Mesenchymal stem cell (in vitro differentiated cells and primary cell): ENCODE data around the gene RPS3A.

Source experiments
- DNase-seq: peaks from one replicate; pipeline ENCODE4 v3.0.0-alpha.2; 2013
- H2AFZ ChIP-seq: one replicate; pipeline ENCODE4 v1.6.1; 2013; ENCODE audit warnings: low read depth, mild to moderate bottlenecking, control low read depth, inconsistent platforms, low read length, moderate library complexity
- H2AK5ac ChIP-seq: 2 replicates; pipeline ENCODE4 v1.6.1; 2013; ENCODE audit warnings: low read length, moderate library complexity, mild to moderate bottlenecking, inconsistent platforms; ENCODE audit not compliant: severe bottlenecking
- H2BK120ac ChIP-seq: one replicate; pipeline ENCODE4 v1.6.1; 2013; ENCODE audit warnings: low read depth, mild to moderate bottlenecking, inconsistent platforms, low read length, moderate library complexity
- H2BK12ac ChIP-seq, 2 experiments: one replicate each; pipeline ENCODE4 v1.6.1; 2013; ENCODE audit warnings: inconsistent platforms in 2 of 2, low read length in 2 of 2, mild to moderate bottlenecking in 2 of 2, moderate library complexity in 2 of 2, control low read depth in 1 of 2
- H2BK15ac ChIP-seq: one replicate; pipeline ENCODE4 v1.6.1; 2013; ENCODE audit warnings: mild to moderate bottlenecking, low read depth, inconsistent platforms; ENCODE audit not compliant: poor library complexity, severe bottlenecking
- H2BK5ac ChIP-seq: 2 replicates; pipeline ENCODE4 v1.6.1; 2013; ENCODE audit warnings: low read depth, mild to moderate bottlenecking, low read length, control low read depth, inconsistent platforms; ENCODE audit not compliant: poor library complexity, severe bottlenecking
- H3K14ac ChIP-seq, 2 experiments: one replicate each; pipeline ENCODE4 v1.6.1; 2013; ENCODE audit warnings: inconsistent platforms in 2 of 2, low read length in 2 of 2, control low read depth in 1 of 2, mild to moderate bottlenecking in 1 of 2, moderate library complexity in 1 of 2
- H3K18ac ChIP-seq, 2 experiments: one replicate each; pipeline ENCODE4 v1.6.1; 2013; ENCODE audit warnings: inconsistent platforms in 2 of 2, low read length in 2 of 2, control low read depth in 1 of 2, low read depth in 1 of 2, mild to moderate bottlenecking in 1 of 2
- H3K23ac ChIP-seq, 2 experiments: one replicate each; pipeline ENCODE4 v1.6.1; 2013; ENCODE audit warnings: inconsistent platforms in 2 of 2, low read length in 2 of 2, mild to moderate bottlenecking in 2 of 2, moderate library complexity in 2 of 2, control low read depth in 1 of 2
- H3K27ac ChIP-seq: 2 replicates; pipeline ENCODE4 v1.5.1; 2013; ENCODE audit warnings: mild to moderate bottlenecking, moderate library complexity, low read length, control low read depth, inconsistent platforms; ENCODE audit not compliant: poor library complexity, severe bottlenecking
- H3K27me3 ChIP-seq, 2 experiments: 2 replicates each; pipeline versions ENCODE4 v1.6.1 to v1.7.0; 2013; ENCODE audit warnings: low read length in 2 of 2, mild to moderate bottlenecking in 2 of 2, moderate library complexity in 2 of 2, control low read depth in 1 of 2, inconsistent platforms in 1 of 2; ENCODE audit not compliant: control insufficient read depth in 1 of 2, insufficient read depth in 1 of 2
- H3K36me3 ChIP-seq, 2 experiments: 2 replicates each; pipeline versions ENCODE4 v1.6.1 to v1.7.0; 2013; ENCODE audit warnings: low read length in 2 of 2, control low read depth in 1 of 2, inconsistent platforms in 1 of 2, low read depth in 1 of 2, mild to moderate bottlenecking in 1 of 2; ENCODE audit not compliant: insufficient read depth in 2 of 2, control insufficient read depth in 1 of 2
- H3K4ac ChIP-seq, 2 experiments: one replicate each; pipeline ENCODE4 v1.6.1; 2013; ENCODE audit warnings: inconsistent platforms in 2 of 2, low read length in 2 of 2, mild to moderate bottlenecking in 2 of 2, moderate library complexity in 2 of 2, control low read depth in 1 of 2, low read depth in 1 of 2
- H3K4me1 ChIP-seq: 2 replicates; pipeline ENCODE4 v1.6.1; 2013; ENCODE audit warnings: low read depth, low read length, control low read depth; ENCODE audit not compliant: control insufficient read depth, insufficient read depth
- H3K4me2 ChIP-seq: 2 replicates; pipeline ENCODE4 v1.6.1; 2013; ENCODE audit warnings: low read length, mild to moderate bottlenecking, inconsistent platforms; ENCODE audit not compliant: poor library complexity, severe bottlenecking
- H3K4me3 ChIP-seq, 2 experiments: 2 replicates each; pipeline versions ENCODE4 v1.5.1 to v1.7.0; 2013; ENCODE audit warnings: low read length in 2 of 2, mild to moderate bottlenecking in 2 of 2, control low read depth in 1 of 2, low read depth in 1 of 2; ENCODE audit not compliant: insufficient read depth in 1 of 2
- H3K79me1 ChIP-seq: replicated peaks from 2 replicates; pipeline ENCODE4 v1.6.1; 2013; ENCODE audit warnings: mild to moderate bottlenecking, control low read depth, low read length, inconsistent platforms; ENCODE audit not compliant: poor library complexity, severe bottlenecking
- H3K9ac ChIP-seq: 2 replicates; pipeline ENCODE4 v1.7.0; 2013; ENCODE audit warnings: mild to moderate bottlenecking, low read length, moderate library complexity
- H3K9me3 ChIP-seq: 2 replicates; pipeline ENCODE4 v1.7.0; 2013; ENCODE audit warnings: mild to moderate bottlenecking, low read length; ENCODE audit not compliant: control insufficient read depth
- H4K8ac ChIP-seq: one replicate; pipeline ENCODE4 v1.6.1; 2013; ENCODE audit warnings: inconsistent platforms, mild to moderate bottlenecking, low read length, moderate library complexity
- H4K91ac ChIP-seq: one replicate; pipeline ENCODE4 v1.6.1; 2013; ENCODE audit warnings: mild to moderate bottlenecking, low read length, inconsistent platforms
- WGBS: methylation state at CpG from one replicate; pipeline ENCODE4 v1.1.7; 2013; ENCODE audit warnings: mixed read lengths; 5-methylcytosine and 5-hydroxymethylcytosine counted together

RPS3A gene

DNA sequence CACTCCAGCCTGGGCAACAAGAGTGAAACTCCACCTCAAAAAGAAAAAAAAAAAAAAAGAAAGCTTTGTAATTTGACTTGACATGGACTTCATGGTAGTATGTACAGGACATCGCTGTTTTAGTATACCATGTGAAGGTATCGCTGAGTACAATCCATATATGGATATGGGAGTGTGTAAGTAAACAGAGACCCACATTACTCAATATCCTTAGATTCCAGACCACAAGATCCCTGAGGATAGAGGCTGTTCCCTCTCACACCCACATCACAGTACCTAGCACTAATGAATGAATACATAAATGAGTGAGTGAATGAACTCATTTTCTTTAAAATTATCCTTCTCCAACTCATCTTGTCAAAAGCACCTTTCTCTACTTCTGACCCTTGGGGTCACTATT lies 8.4 kb upstream of the RPS3A start:
- WGBS, result no CpG with 5 or more reads among the region's 2 CpGs
- H3K18ac ChIP-seq, result no peak overlapping the region

DNA sequence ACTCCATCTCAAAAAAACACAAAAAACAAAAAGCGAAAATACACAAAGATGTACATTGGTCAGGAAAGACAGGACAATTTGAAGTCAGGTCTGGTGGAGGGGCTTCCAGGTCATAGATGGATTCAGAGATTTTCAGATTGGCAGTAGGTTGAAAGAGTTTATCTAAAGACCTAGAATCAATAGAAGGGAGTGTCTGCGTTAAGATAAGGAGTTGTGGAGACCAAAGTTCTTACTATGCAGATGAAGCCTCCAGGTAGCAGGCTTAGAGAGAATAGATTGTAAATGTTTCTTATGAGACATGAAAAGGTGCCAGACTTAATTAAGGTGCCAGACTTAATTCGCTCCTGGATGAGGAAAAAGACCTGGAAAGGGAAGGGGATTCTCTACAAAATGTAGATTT lies 6.9 kb upstream of the RPS3A start:
- Histone ChIP-seq H2BK12ac (no peak overlapping the region), H3K4ac (no peak overlapping the region), H3K36me3 (no peaks in the 10 kb centered on the region), H2AK5ac (no peak overlapping the region), H3K27ac (no peak overlapping the region), H3K9ac (no peak overlapping the region), H3K23ac (no peak overlapping the region), H3K4me3 (no peak overlapping the region), H2BK5ac (no peak overlapping the region), H3K9me3 (no peaks in the 10 kb centered on the region), H3K14ac (no peak overlapping the region), H2BK120ac (no peak overlapping the region), H4K91ac (no peak overlapping the region), H4K8ac (no peak overlapping the region), H3K27me3 (no peaks in the 10 kb centered on the region), H3K4me2 (no peak overlapping the region), H2BK15ac (no peak overlapping the region), H3K18ac (no peak overlapping the region), H2AFZ (no peak overlapping the region), H3K79me1 (no peaks in the 10 kb centered on the region), H3K4me1 (no peaks in the 10 kb centered on the region)
- WGBS, result 90% methylated on average over 3 of the region's 3 CpGs
- no peak for DNase-seq

More for the DNA sequence above, 8.4 kb upstream of the RPS3A start:
- Histone ChIP-seq H2AK5ac (no peak overlapping the region), H3K4ac (no peak overlapping the region), H3K27me3 (no peaks in the 10 kb centered on the region), H2BK120ac (no peak overlapping the region), H3K4me3 (no peak overlapping the region), H3K4me1 (no peaks in the 10 kb centered on the region), H3K27ac (no peak overlapping the region), H3K23ac (no peak overlapping the region), H2BK15ac (no peak overlapping the region), H3K9me3 (no peaks in the 10 kb centered on the region), H2AFZ (no peak overlapping the region), H3K79me1 (no peaks in the 10 kb centered on the region), H3K4me2 (no peak overlapping the region), H4K8ac (no peak overlapping the region), H3K36me3 (no peaks in the 10 kb centered on the region), H3K9ac (no peak overlapping the region), H4K91ac (no peak overlapping the region), H2BK5ac (no peak overlapping the region), H2BK12ac (no peak overlapping the region), H3K14ac (no peak overlapping the region)
- DNase-seq, result no peak

DNA sequence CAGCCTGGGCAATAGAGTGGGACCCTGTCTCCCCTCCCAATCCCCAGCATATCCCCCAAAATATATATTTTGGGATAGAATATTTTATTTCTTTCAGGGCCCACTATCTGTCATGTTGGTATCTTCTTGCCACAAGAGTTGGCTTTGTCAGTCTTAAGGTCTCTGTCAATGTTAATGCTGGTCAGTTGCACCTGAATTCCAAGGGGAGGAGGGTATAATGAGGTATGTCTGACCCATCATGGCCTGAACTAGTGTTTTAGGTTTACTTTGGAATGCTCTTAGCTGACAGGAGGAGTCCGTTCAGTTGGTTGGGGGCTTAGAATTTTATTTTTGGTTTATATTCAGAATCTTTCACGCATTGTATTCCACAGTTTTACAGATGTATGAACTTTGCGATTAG lies 6.2 kb upstream of the RPS3A start:
- Histone ChIP-seq H3K79me1 (no peaks in the 10 kb centered on the region), H3K27ac (no peak overlapping the region), H4K8ac (no peak overlapping the region), H3K36me3 (no peaks in the 10 kb centered on the region), H2AFZ (no peak overlapping the region), H3K9me3 (no peaks in the 10 kb centered on the region), H3K23ac (no peak overlapping the region), H3K27me3 (no peaks in the 10 kb centered on the region), H2BK12ac (no peak overlapping the region), H3K14ac (no peak overlapping the region), H4K91ac (no peak overlapping the region), H2BK5ac (no peak overlapping the region), H3K9ac (no peak overlapping the region), H3K4me1 (no peaks in the 10 kb centered on the region), H2BK120ac (no peak overlapping the region), H2BK15ac (no peak overlapping the region), H3K4me3 (no peak overlapping the region), H2AK5ac (no peak overlapping the region), H3K4me2 (no peak overlapping the region), H3K4ac (no peak overlapping the region), H3K18ac (no peak overlapping the region)
- DNase-seq, result no peak
- WGBS, result 67% methylated on average over 3 of the region's 3 CpGs

DNA sequence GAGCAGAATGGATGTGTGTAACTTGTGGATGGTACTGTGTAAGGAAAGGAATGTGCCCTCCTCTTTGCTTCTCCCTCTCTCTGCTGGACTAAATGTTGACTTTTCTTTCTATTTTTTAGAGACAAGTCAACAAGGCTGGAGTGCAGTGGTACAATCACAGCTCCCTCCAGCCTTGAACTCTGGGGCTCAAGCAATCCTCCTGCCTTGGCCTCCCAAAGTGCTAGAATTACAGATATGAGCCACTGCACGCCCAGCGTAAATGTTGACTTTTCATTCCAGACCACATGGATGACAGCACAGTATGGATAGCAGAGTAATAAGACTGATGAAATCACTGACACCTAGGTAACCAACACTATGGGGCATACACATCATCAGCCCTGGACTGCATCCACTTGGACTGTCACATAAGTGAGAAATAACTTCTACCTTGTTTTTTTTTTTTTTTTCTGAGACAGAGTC lies 5.1 kb upstream of the RPS3A start:
- Histone ChIP-seq H3K9ac (no peak overlapping the region), H3K27me3 (no peaks in the 10 kb centered on the region), H3K36me3 (no peaks in the 10 kb centered on the region), H3K23ac (no peak overlapping the region), H4K91ac (no peak overlapping the region), H3K4me1 (peaks cover 1% of the 10 kb centered on the region), H2BK5ac (no peak overlapping the region), H2BK12ac (no peak overlapping the region), H3K14ac (no peak overlapping the region), H3K4me2 (no peak overlapping the region), H4K8ac (no peak overlapping the region), H3K79me1 (no peaks in the 10 kb centered on the region), H3K4ac (no peak overlapping the region), H2AFZ (no peak overlapping the region), H3K9me3 (no peaks in the 10 kb centered on the region), H3K18ac (no peak overlapping the region), H3K4me3 (no peak overlapping the region), H2AK5ac (no peak overlapping the region), H3K27ac (no peak overlapping the region), H2BK120ac (no peak overlapping the region), H2BK15ac (no peak overlapping the region)
- DNase-seq, result no peak
- 94% methylated on average over 2 of the region's 2 CpGs for WGBS
